KMS-11 (cell line): ENCODE results near the gene ITPKA.

ENCODE experiments used
- H2AFZ ChIP-seq: fragments of 200-600 bp; sonication (generic); 2 replicates; pipeline ENCODE4 v1.6.1; 2016; ENCODE audit warnings: antibody characterized with exemption, mixed run types, low read depth
- H3K27ac ChIP-seq: fragments of 200-600 bp; sonication (generic); 2 replicates; pipeline ENCODE4 v1.6.1; 2016; ENCODE audit warnings: mild to moderate bottlenecking, mixed run types
- H3K27me3 ChIP-seq: fragments of 200-600 bp; sonication (generic); 2 replicates; pipeline ENCODE4 v1.6.1; 2017; ENCODE audit warnings: mild to moderate bottlenecking, low read depth, mixed run types, moderate library complexity; ENCODE audit not compliant: insufficient read depth
- H3K36me3 ChIP-seq: fragments of 200-600 bp; sonication (generic); 2 replicates; pipeline ENCODE4 v1.6.1; 2017; ENCODE audit warnings: mild to moderate bottlenecking, mixed run types; ENCODE audit not compliant: insufficient read depth
- H3K4me1 ChIP-seq: fragments of 200-600 bp; sonication (generic); 2 replicates; pipeline ENCODE4 v1.6.1; 2016; ENCODE audit warnings: mild to moderate bottlenecking, low read depth, mixed run types; ENCODE audit not compliant: poor library complexity, severe bottlenecking
- H3K4me2 ChIP-seq: fragments of 200-600 bp; sonication (generic); 2 replicates; pipeline ENCODE4 v1.7.0; 2016; ENCODE audit warnings: mild to moderate bottlenecking, mixed run types
- H3K4me3 ChIP-seq: fragments of 200-600 bp; sonication (generic); IDR thresholded peaks from 2 replicates; pipeline ENCODE4 v1.6.1; 2017; ENCODE audit warnings: low read depth, low read length, mixed read lengths; ENCODE audit not compliant: insufficient read depth
- H3K79me2 ChIP-seq: fragments of 200-600 bp; sonication (generic); 2 replicates; pipeline ENCODE4 v1.6.1; 2016; ENCODE audit warnings: low read depth, mixed run types; ENCODE audit not compliant: insufficient read depth
- H3K9ac ChIP-seq: fragments of 200-600 bp; sonication (generic); 2 replicates; pipeline ENCODE4 v1.6.1; 2016; ENCODE audit warnings: mild to moderate bottlenecking, mixed run types
- H4K20me1 ChIP-seq: fragments of 200-600 bp; sonication (generic); 2 replicates; pipeline ENCODE4 v1.6.1; 2016; ENCODE audit warnings: mild to moderate bottlenecking, mixed run types; ENCODE audit not compliant: insufficient read depth
- TF ChIP-seq, protein P1 (sequence below): fragments of 200-600 bp; sonication (generic); conservative IDR thresholded peaks from 2 replicates; pipeline ENCODE4 v1.6.1; 2017; ENCODE audit warnings: low read depth, mild to moderate bottlenecking, antibody characterized with exemption, low read length, moderate library complexity, mixed read lengths

The ITPKA gene

DNA sequence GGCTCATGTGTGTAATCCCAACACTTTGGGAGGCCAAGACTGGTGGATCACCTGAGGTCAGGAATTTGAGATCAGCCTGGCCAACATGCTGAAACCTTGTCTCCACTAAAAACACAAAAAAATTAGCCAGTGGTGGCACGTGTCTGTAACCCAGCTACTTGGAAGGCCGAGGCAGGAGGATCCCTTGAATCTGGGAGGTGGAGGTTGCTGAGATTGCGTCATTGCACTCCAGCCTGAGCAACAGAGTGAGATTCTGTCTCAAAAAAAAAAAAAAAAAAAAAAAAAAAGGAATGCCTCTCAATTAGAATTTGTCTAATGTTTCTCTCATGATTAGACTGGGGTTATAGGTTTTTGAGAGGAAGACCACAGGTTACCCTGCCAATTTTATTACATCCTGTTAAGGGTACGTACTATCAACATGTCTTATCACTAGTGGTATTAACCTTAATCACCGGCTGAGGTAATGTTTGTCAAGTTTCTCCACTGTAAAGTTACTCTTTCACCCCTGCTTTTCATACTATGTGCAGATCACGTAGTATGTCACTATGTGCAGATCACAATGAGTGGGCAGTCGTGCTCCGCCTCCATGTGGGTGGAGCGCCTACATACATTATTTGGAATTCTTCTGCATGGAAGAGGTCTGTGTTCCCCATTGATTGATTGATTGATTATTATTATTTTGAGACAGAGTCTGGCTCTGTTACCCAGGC is 56.5 kb downstream of the ITPKA start:
- H3K4me1 ChIP-seq: no peaks in the 10 kb centered on the region
- H3K27me3 ChIP-seq: no peaks in the 10 kb centered on the region
- H2AFZ ChIP-seq: no peak overlapping the region
- H3K27ac ChIP-seq: no peak overlapping the region
- no peaks in the 10 kb centered on the region for H3K79me2 ChIP-seq
- no peak overlapping the region for H3K9ac ChIP-seq
- no peaks in the 10 kb centered on the region for H4K20me1 ChIP-seq
- TF ChIP-seq, protein P1, sequence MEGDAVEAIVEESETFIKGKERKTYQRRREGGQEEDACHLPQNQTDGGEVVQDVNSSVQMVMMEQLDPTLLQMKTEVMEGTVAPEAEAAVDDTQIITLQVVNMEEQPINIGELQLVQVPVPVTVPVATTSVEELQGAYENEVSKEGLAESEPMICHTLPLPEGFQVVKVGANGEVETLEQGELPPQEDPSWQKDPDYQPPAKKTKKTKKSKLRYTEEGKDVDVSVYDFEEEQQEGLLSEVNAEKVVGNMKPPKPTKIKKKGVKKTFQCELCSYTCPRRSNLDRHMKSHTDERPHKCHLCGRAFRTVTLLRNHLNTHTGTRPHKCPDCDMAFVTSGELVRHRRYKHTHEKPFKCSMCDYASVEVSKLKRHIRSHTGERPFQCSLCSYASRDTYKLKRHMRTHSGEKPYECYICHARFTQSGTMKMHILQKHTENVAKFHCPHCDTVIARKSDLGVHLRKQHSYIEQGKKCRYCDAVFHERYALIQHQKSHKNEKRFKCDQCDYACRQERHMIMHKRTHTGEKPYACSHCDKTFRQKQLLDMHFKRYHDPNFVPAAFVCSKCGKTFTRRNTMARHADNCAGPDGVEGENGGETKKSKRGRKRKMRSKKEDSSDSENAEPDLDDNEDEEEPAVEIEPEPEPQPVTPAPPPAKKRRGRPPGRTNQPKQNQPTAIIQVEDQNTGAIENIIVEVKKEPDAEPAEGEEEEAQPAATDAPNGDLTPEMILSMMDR: no peak
- no peak overlapping the region for H3K4me3 ChIP-seq
- H3K4me2 ChIP-seq: no peak overlapping the region
- H3K36me3 ChIP-seq: no peaks in the 10 kb centered on the region
